ENCODE measurements around the gene PAXIP1. TPM values are rescaled to one million over a fixed set of nuclear protein-coding genes. Genes with fewer than 3 reads are reported as not detected.
"Not testable (repeated sequence)": the region's sequence is repeated elsewhere in the genome, so short reads cannot be mapped to it uniquely, and the experiment has no call there.

Gene PAXIP1, protein sequence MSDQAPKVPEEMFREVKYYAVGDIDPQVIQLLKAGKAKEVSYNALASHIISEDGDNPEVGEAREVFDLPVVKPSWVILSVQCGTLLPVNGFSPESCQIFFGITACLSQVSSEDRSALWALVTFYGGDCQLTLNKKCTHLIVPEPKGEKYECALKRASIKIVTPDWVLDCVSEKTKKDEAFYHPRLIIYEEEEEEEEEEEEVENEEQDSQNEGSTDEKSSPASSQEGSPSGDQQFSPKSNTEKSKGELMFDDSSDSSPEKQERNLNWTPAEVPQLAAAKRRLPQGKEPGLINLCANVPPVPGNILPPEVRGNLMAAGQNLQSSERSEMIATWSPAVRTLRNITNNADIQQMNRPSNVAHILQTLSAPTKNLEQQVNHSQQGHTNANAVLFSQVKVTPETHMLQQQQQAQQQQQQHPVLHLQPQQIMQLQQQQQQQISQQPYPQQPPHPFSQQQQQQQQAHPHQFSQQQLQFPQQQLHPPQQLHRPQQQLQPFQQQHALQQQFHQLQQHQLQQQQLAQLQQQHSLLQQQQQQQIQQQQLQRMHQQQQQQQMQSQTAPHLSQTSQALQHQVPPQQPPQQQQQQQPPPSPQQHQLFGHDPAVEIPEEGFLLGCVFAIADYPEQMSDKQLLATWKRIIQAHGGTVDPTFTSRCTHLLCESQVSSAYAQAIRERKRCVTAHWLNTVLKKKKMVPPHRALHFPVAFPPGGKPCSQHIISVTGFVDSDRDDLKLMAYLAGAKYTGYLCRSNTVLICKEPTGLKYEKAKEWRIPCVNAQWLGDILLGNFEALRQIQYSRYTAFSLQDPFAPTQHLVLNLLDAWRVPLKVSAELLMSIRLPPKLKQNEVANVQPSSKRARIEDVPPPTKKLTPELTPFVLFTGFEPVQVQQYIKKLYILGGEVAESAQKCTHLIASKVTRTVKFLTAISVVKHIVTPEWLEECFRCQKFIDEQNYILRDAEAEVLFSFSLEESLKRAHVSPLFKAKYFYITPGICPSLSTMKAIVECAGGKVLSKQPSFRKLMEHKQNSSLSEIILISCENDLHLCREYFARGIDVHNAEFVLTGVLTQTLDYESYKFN
- total RNA-seq = 5.0 and 5.6 TPM in 2 replicates

DNA sequence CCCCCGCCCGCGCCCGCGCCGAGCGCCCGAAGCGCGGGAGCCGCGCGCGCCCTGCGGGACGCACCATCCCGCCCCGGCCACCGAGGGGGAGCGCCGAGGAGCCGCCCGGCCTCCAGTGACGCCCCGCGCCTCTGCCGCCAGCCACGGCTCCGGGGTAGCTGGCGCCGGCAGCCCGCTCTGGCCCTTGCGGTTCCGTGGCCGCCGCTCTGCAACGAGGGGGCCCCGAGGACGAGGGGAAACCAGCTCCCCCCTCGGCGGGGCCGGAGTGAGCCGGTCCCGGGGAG lies at the start of gene PAXIP1:
PAXIP1 (minus strand) TSS at position 33 of the 284 bp plus-strand sequence. CDS start 195 bp downstream, outside the sequence.
- Histone ChIP-seq H3K4me3 (ENCODE audit: low read depth, low read length) (peak within 1 kb of the TSS; percentile 98), H3K27me3 (ENCODE audit: control insufficient read depth, insufficient read depth, low read length) (no peaks in the 10 kb centered on the region), H3K36me3 (ENCODE audit: control insufficient read depth, insufficient read depth, low read length) (peaks cover 1% of the 10 kb centered on the region)
- TF ChIP-seq, protein P1, sequence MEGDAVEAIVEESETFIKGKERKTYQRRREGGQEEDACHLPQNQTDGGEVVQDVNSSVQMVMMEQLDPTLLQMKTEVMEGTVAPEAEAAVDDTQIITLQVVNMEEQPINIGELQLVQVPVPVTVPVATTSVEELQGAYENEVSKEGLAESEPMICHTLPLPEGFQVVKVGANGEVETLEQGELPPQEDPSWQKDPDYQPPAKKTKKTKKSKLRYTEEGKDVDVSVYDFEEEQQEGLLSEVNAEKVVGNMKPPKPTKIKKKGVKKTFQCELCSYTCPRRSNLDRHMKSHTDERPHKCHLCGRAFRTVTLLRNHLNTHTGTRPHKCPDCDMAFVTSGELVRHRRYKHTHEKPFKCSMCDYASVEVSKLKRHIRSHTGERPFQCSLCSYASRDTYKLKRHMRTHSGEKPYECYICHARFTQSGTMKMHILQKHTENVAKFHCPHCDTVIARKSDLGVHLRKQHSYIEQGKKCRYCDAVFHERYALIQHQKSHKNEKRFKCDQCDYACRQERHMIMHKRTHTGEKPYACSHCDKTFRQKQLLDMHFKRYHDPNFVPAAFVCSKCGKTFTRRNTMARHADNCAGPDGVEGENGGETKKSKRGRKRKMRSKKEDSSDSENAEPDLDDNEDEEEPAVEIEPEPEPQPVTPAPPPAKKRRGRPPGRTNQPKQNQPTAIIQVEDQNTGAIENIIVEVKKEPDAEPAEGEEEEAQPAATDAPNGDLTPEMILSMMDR (IDR thresholded peaks at IDR 0.05; ENCODE audit: insufficient read depth, low read length, severe bottlenecking) = no peak
- DNase-seq (ENCODE audit: low read depth) = no peak
- FAIRE-seq = no peak

DNA sequence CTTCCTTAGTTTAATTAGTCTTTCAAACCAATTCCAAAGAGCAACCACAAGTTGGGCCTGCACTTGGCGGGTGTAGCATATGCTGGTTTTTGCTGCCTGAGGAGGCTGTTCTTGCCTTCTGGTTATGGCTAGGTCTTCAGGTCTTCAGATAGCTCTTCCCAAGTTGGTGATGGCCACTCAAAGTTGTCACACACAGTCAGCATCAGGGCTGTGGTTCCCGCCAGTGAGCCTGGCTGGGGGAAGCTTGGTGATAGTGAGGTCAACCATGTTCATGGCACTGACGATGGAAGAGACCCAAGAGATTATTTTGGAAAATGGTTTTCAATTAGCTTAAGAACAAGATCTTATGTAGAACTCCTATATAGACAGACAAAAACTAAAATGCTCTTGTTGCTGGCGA lies 48.4 kb upstream of the PAXIP1 start:
- Histone ChIP-seq H3K27me3 (ENCODE audit: control insufficient read depth, insufficient read depth, low read length) (no peaks in the 10 kb centered on the region), H3K4me3 (ENCODE audit: low read depth, low read length) (no peak overlapping the region), H3K36me3 (ENCODE audit: control insufficient read depth, insufficient read depth, low read length) (no peaks in the 10 kb centered on the region)
- FAIRE-seq (no peak), DNase-seq (ENCODE audit: low read depth) (no peak)
- TF ChIP-seq, protein P1 (IDR thresholded peaks at IDR 0.05; ENCODE audit: insufficient read depth, low read length, severe bottlenecking) = no peak

DNA sequence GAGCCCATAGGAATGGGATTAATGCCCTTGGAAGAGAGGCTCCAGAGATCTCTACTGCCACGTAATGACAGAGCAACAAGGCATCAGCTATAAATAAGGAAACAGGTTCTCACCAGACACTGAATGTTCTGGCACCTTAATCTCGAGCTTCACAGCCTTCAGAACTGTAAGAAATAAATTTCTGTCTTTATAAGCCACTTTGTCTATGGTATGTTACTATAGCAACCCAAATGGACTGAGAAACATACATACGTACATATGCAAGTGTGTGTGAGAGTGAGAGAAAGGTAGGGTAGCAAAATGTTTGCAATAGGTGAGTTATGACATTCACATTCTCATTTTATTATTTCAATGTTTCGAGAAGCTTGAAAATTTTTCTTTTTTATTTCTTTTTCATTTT lies 45.1 kb upstream of the PAXIP1 start:
- no peaks in the 10 kb centered on the region for H3K27me3 ChIP-seq (ENCODE audit: control insufficient read depth, insufficient read depth, low read length)
- DNase-seq (ENCODE audit: low read depth) (no peak), FAIRE-seq (no peak)

DNA sequence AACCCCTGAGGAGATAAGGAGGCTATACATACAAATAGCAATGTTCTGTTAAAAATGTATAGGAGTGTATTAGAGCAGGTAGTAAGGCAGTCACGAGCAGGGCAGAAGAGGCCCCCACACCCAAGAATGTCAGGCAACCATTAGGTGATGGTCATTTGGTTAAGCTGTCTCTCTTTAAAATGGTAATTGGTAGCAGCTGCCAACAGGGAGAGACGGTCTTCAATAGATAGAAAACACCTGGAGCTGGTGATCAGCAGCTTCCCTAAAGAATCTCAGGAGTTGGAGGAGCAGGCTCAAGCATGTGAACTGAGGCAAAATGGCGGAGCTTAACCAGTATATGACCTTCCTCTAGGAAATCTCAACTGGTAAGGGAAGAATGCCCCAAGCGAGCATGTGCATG lies 40.8 kb upstream of the PAXIP1 start:
- Histone ChIP-seq H3K36me3 (ENCODE audit: control insufficient read depth, insufficient read depth, low read length) (no peaks in the 10 kb centered on the region), H3K4me3 (ENCODE audit: low read depth, low read length) (no peak overlapping the region), H3K27me3 (ENCODE audit: control insufficient read depth, insufficient read depth, low read length) (no peaks in the 10 kb centered on the region)
- no peak for FAIRE-seq
- TF ChIP-seq, protein P1 (IDR thresholded peaks at IDR 0.05; ENCODE audit: insufficient read depth, low read length, severe bottlenecking) = no peak
- DNase-seq (ENCODE audit: low read depth) = no peak

More for the DNA sequence above, 45.1 kb upstream of the PAXIP1 start:
- TF ChIP-seq, protein P1 (IDR thresholded peaks at IDR 0.05; ENCODE audit: insufficient read depth, low read length, severe bottlenecking) = no peak
- Histone ChIP-seq H3K4me3 (ENCODE audit: low read depth, low read length) (no peak overlapping the region), H3K36me3 (ENCODE audit: control insufficient read depth, insufficient read depth, low read length) (no peaks in the 10 kb centered on the region)

DNA sequence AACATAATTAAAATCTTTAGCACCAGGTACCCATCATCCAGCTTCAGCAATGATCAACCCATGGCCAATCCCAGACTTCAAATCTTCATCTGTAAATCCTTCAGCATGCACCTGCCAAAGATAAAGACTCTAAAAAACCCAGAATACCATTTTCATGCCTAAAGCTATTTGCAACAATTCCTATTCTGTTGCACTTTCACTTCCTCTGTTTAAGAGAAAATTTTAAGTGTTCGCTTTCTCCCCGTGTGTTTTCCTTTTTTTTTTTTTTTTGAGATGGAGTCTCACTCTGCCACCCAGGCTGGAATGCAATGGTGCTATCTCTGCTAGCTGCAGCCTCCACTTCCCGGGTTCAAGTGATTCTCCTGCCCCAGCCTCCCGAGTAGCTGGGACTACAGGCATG lies 35.4 kb upstream of the PAXIP1 start:
- H3K4me3 ChIP-seq (ENCODE audit: low read depth, low read length) = no peak overlapping the region
- TF ChIP-seq, protein P1 (IDR thresholded peaks at IDR 0.05; ENCODE audit: insufficient read depth, low read length, severe bottlenecking) = no peak
- no peaks in the 10 kb centered on the region for H3K27me3 ChIP-seq (ENCODE audit: control insufficient read depth, insufficient read depth, low read length)
- DNase-seq (ENCODE audit: low read depth) (no peak), FAIRE-seq (no peak)
- H3K36me3 ChIP-seq (ENCODE audit: control insufficient read depth, insufficient read depth, low read length) = no peaks in the 10 kb centered on the region

DNA sequence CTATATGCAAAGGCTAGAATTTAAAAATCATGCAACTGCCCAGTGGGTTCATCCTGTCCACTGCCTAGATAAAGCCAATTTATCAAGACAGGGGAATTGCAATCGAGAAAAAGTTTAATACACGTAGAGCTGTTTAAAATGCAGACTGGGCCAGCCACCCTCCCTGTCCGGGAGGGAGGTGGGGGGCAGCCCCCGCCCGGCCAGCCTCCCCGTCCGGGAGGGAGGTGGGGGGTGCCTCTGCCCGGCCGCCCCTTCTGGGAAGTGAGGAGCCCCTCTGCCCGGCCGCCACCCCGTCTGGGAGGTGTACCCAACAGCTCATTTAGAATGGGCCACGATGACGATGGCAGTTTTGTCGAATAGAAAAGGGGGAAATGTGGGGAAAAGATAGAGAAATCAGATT lies 31.6 kb upstream of the PAXIP1 start:
- H3K27me3 ChIP-seq (ENCODE audit: control insufficient read depth, insufficient read depth, low read length); FAIRE-seq; H3K4me3 ChIP-seq (ENCODE audit: low read depth, low read length); H3K36me3 ChIP-seq (ENCODE audit: control insufficient read depth, insufficient read depth, low read length); DNase-seq (ENCODE audit: low read depth): not testable (repeated sequence)
